Measurements from ENCODE around the gene TRIM43B.
"Not testable (repeated sequence)": the region's sequence is repeated elsewhere in the genome, so short reads cannot be mapped to it uniquely, and the experiment has no call there.

GRCh38 chr2:95463292-95463691 is 21.3 kb downstream of the TRIM43B start:
- TF ChIP-seq CTCF (conservative IDR thresholded peaks at IDR 0.05; ENCODE audit: low read length); EZH2phosphoT487 (IDR thresholded peaks at IDR 0.05; ENCODE audit: borderline replicate concordance, low read depth, low read length): not testable (repeated sequence)

Data from OCI-LY7 (cell line).